Astrocyte (in vitro differentiated cells and primary cell): ENCODE data around the gene GSTM2. TPM values are rescaled to one million over a fixed set of nuclear protein-coding genes. Genes with fewer than 3 reads are reported as not detected.

Source experiments
- DNase-seq: peaks from one replicate; pipeline ENCODE4 v3.0.0-alpha.2; 2010; ENCODE audit warnings: low read depth
- FAIRE-seq: peaks from 2 replicates; lab custom pipeline; 2011; peaks lifted over from hg19 to GRCh38; lab: Jason Lieb, UNC
- H2AFZ ChIP-seq: 2 replicates; pipeline ENCODE4 v1.6.0; 2012; ENCODE audit warnings: low read depth, low read length, inconsistent platforms
- H3K27ac ChIP-seq: 2 replicates; pipeline ENCODE4 v1.5.1; 2011; ENCODE audit warnings: low read depth, low read length, inconsistent platforms
- H3K27me3 ChIP-seq: 2 replicates; pipeline ENCODE4 v1.6.0; 2011; ENCODE audit warnings: low read length, inconsistent platforms; ENCODE audit not compliant: insufficient read depth
- H3K36me3 ChIP-seq: 2 replicates; pipeline ENCODE4 v1.5.1; 2011; ENCODE audit warnings: low read length, inconsistent platforms; ENCODE audit not compliant: insufficient read depth
- H3K4me1 ChIP-seq: 2 replicates; pipeline ENCODE4 v1.5.1; 2011; ENCODE audit warnings: low read length, inconsistent platforms; ENCODE audit not compliant: insufficient read depth
- H3K4me2 ChIP-seq: 2 replicates; pipeline ENCODE4 v1.6.0; 2012; ENCODE audit warnings: low read length, inconsistent platforms
- H3K4me3 ChIP-seq: 2 replicates; pipeline ENCODE4 v1.5.1; 2011; ENCODE audit warnings: low read depth, mild to moderate bottlenecking, low read length, inconsistent platforms; ENCODE audit not compliant: insufficient read depth
- H3K79me2 ChIP-seq: 2 replicates; pipeline ENCODE4 v1.6.0; 2012; ENCODE audit warnings: mild to moderate bottlenecking, low read length, inconsistent platforms; ENCODE audit not compliant: insufficient read depth
- H3K9ac ChIP-seq: 2 replicates; pipeline ENCODE4 v1.6.0; 2012; ENCODE audit warnings: mild to moderate bottlenecking, low read length, inconsistent platforms
- H3K9me3 ChIP-seq: 2 replicates; pipeline ENCODE4 v1.5.1; 2012; ENCODE audit warnings: low read depth, mild to moderate bottlenecking, low read length, inconsistent platforms; ENCODE audit not compliant: insufficient read depth
- H4K20me1 ChIP-seq: 2 replicates; pipeline ENCODE4 v1.6.0; 2012; ENCODE audit warnings: low read length, inconsistent platforms; ENCODE audit not compliant: insufficient read depth
- H3K27ac Mint-ChIP-seq: one replicate; pipeline ENCODE4 v1.8.0; 2021; ENCODE audit warnings: mild to moderate bottlenecking, mixed read lengths; ENCODE audit not compliant: unreplicated experiment
- H3K27me3 Mint-ChIP-seq: one replicate; pipeline ENCODE4 v1.8.0; 2021; ENCODE audit warnings: low read depth, mixed read lengths; ENCODE audit not compliant: unreplicated experiment
- H3K36me3 Mint-ChIP-seq: one replicate; pipeline ENCODE4 v1.8.0; 2021; ENCODE audit warnings: low read depth, mixed read lengths; ENCODE audit not compliant: unreplicated experiment
- H3K4me1 Mint-ChIP-seq: one replicate; pipeline ENCODE4 v1.8.0; 2021; ENCODE audit warnings: low read depth, mixed read lengths; ENCODE audit not compliant: unreplicated experiment
- H3K4me3 Mint-ChIP-seq: one replicate; pipeline ENCODE4 v1.8.0; 2021; ENCODE audit warnings: mild to moderate bottlenecking, moderate library complexity, mixed read lengths; ENCODE audit not compliant: unreplicated experiment
- H3K9me3 Mint-ChIP-seq: one replicate; pipeline ENCODE4 v1.8.0; 2021; ENCODE audit warnings: mild to moderate bottlenecking, mixed read lengths; ENCODE audit not compliant: unreplicated experiment
- EZH2 ChIP-seq: IDR thresholded peaks from 2 replicates; pipeline ENCODE4 v1.6.1; 2012; ENCODE audit warnings: mild to moderate bottlenecking, low read length, inconsistent platforms; ENCODE audit not compliant: insufficient read depth
- total RNA-seq: library from RNA; stranded (reverse); gene quantifications from 2 replicates; pipeline ENCODE4 v1.2.1, GENCODE V29; 2021
- TF ChIP-seq, protein P1 (sequence below): IDR thresholded peaks from 2 replicates; pipeline ENCODE4 v1.5.1; 2011; ENCODE audit warnings: low read depth, mild to moderate bottlenecking, inconsistent platforms, low read length, moderate library complexity; ENCODE audit not compliant: insufficient read depth

GSTM2 gene
- total RNA-seq, 1 donor from 2014 or later, result 13.4 TPM

DNA sequence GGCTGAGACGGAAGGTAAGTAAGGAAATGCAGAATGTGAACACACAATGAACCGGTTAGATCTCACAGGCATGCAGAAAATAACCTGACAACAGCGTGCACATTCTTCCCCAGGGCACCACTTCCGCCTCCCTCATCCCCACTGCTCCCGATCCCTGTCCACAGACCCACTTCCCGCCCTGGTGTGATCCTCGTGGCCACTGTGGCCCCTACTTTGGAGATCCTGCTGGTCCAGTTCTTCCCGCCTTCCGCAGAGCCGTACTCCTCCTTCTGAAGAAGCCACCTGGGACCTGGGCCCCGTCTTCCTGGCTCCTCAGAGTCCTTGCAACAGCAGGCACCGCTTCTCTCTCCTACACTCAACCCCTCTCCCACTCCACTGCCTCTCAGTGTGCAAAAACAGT is 13.3 kb upstream of the GSTM2 start:
- Mint-ChIP-seq H3K4me1 (peaks cover 11% of the 10 kb centered on the region), H3K27ac (no peak overlapping the region), H3K36me3 (peaks cover 4% of the 10 kb centered on the region), H3K9me3 (no peaks in the 10 kb centered on the region), H3K27me3 (peaks cover 50% of the 10 kb centered on the region), H3K4me3 (no peak overlapping the region)
- H3K4me2 ChIP-seq, result no peak overlapping the region
- peaks cover 26% of the 10 kb centered on the region for H3K4me1 ChIP-seq
- no peak overlapping the region for H3K4me3 ChIP-seq
- H3K27ac ChIP-seq, result no peak overlapping the region
- H2AFZ ChIP-seq, result no peak overlapping the region
- DNase-seq (no peak), FAIRE-seq (no peak)
- H3K27me3 ChIP-seq, result peaks cover 5% of the 10 kb centered on the region
- H3K36me3 ChIP-seq, result no peaks in the 10 kb centered on the region
- H3K79me2 ChIP-seq, result no peaks in the 10 kb centered on the region
- TF ChIP-seq, protein P1, sequence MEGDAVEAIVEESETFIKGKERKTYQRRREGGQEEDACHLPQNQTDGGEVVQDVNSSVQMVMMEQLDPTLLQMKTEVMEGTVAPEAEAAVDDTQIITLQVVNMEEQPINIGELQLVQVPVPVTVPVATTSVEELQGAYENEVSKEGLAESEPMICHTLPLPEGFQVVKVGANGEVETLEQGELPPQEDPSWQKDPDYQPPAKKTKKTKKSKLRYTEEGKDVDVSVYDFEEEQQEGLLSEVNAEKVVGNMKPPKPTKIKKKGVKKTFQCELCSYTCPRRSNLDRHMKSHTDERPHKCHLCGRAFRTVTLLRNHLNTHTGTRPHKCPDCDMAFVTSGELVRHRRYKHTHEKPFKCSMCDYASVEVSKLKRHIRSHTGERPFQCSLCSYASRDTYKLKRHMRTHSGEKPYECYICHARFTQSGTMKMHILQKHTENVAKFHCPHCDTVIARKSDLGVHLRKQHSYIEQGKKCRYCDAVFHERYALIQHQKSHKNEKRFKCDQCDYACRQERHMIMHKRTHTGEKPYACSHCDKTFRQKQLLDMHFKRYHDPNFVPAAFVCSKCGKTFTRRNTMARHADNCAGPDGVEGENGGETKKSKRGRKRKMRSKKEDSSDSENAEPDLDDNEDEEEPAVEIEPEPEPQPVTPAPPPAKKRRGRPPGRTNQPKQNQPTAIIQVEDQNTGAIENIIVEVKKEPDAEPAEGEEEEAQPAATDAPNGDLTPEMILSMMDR, result no peak
- no peak for TF ChIP-seq EZH2
- no peak overlapping the region for H3K9ac ChIP-seq
- no peaks in the 10 kb centered on the region for H3K9me3 ChIP-seq
- H4K20me1 ChIP-seq, result no peaks in the 10 kb centered on the region

DNA sequence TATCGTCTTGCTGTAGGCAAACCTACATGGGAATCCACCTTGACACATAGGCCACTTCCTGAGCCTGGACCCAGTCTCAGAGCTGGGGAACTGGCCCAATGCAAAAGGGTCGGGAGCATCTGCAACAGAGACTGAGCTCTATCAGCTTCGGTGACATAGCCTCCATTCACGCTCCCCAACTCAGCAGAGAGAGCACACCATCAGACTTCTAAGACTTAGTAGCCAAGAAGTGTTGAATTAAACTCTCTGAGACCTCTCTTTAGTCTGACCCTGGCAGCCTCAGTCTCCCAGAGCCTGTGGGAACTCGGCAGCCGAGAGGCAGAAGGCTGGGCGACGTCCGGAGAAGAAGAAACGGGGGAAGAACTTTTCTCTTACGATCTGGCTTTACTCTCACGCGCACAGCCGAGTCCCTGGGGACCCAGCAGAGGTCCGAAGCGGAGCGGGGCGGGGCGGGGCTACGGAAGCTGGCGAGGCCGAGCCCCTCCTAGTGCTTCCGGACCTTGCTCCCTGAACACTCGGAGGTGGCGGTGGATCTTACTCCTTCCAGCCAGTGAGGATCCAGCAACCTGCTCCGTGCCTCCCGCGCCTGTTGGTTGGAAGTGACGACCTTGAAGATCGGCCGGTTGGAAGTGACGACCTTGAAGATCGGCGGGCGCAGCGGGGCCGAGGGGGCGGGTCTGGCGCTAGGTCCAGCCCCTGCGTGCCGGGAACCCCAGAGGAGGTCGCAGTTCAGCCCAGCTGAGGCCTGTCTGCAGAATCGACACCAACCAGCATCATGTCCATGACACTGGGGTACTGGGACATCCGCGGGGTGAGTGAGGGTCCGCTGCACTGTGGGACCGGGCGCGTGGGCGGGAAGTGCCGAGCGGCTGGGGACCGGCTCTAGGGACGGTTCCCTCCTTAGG is 12.0 kb upstream of the GSTM2 start, which contains the start of gene GSTM4:
GSTM4 (plus strand) TSS at position 485 of the 905 bp plus-strand sequence; CDS start at position 776, 291 bp downstream.
- H3K27ac ChIP-seq, result no peak within 1 kb of the TSS
- TF ChIP-seq EZH2, result no peak
- TF ChIP-seq, protein P1, result no peak
- peaks cover 18% of the 10 kb centered on the region for H3K4me1 ChIP-seq
- H3K36me3 Mint-ChIP-seq, result peaks cover 4% of the 10 kb centered on the region
- peak within 1 kb of the TSS; percentile 89 for H3K4me2 ChIP-seq
- H3K27me3 Mint-ChIP-seq, result peaks cover 43% of the 10 kb centered on the region
- H2AFZ ChIP-seq, result peak within 1 kb of the TSS; percentile 93
- no peak for FAIRE-seq
- H3K4me3 ChIP-seq, result peak within 1 kb of the TSS; percentile 77
- DNase-seq, result peak; percentile 61
- peaks cover 11% of the 10 kb centered on the region for H3K4me1 Mint-ChIP-seq
- no peaks in the 10 kb centered on the region for H4K20me1 ChIP-seq
- H3K36me3 ChIP-seq, result no peaks in the 10 kb centered on the region
- no peaks in the 10 kb centered on the region for H3K79me2 ChIP-seq
- peaks cover 5% of the 10 kb centered on the region for H3K27me3 ChIP-seq
- peak within 1 kb of the TSS; percentile 72 for H3K9ac ChIP-seq
- H3K9me3 Mint-ChIP-seq, result no peaks in the 10 kb centered on the region
- H3K27ac Mint-ChIP-seq, result no peak within 1 kb of the TSS
- no peaks in the 10 kb centered on the region for H3K9me3 ChIP-seq
- peak within 1 kb of the TSS; percentile 90 for H3K4me3 Mint-ChIP-seq
